Activated T-helper 1 cell treated with anti-CD3 and anti-CD28 coated beads, Interleukin-12 subunit alpha, Interleukin-12 subunit beta, Interleukin-2, Interleukin-4 antibody, amounts not matched to agents 30 ng/mL and 10 ng/mL and 1 ng/mL, durations not matched to agents 14 hours and 24 hours and 36 hours (primary cell): Measurements from ENCODE around the gene PRTN3. TPM values are rescaled to one million over a fixed set of nuclear protein-coding genes. Genes with fewer than 3 reads are reported as not detected.
A peak's percentile ranks its signal among the peaks of the same experiment; 100 is the strongest.
"Not testable (repeated sequence)": the region's sequence is repeated elsewhere in the genome, so short reads cannot be mapped to it uniquely, and the experiment has no call there.

Experiments used
- DNase-seq: peaks from one replicate; pipeline ENCODE4 v3.0.0; 2021; ENCODE audit warnings: low spot score
- H3K27ac Mint-ChIP-seq: one replicate; pipeline ENCODE4 v1.8.0; 2021; ENCODE audit warnings: mild to moderate bottlenecking, mixed read lengths
- H3K27me3 Mint-ChIP-seq: one replicate; pipeline ENCODE4 v1.8.0; 2022; ENCODE audit warnings: mild to moderate bottlenecking, moderate library complexity, mixed read lengths; ENCODE audit not compliant: insufficient read depth
- H3K36me3 Mint-ChIP-seq: one replicate; pipeline ENCODE4 v1.8.0; 2021; ENCODE audit warnings: low read depth, mixed read lengths
- H3K4me1 Mint-ChIP-seq: one replicate; pipeline ENCODE4 v1.8.0; 2021; ENCODE audit warnings: low read depth, mixed read lengths
- H3K4me3 Mint-ChIP-seq: one replicate; pipeline ENCODE4 v1.8.0; 2021; ENCODE audit warnings: mild to moderate bottlenecking, moderate library complexity, mixed read lengths
- H3K9me3 Mint-ChIP-seq: one replicate; pipeline ENCODE4 v1.8.0; 2021; ENCODE audit warnings: mixed read lengths
- intact Hi-C: fragments of 100-400 bp; cut with micrococcal nuclease; formaldehyde crosslinking; loops from one replicate; pipeline ENCODE4 v1.15.1; 2024
- total RNA-seq: library from RNA; stranded (reverse); gene quantifications from 2 replicates; pipeline ENCODE4 v1.2.3, GENCODE V29; 2022

PRTN3 gene
- total RNA-seq, 1 donor from 2014 or later: not detected

DNA sequence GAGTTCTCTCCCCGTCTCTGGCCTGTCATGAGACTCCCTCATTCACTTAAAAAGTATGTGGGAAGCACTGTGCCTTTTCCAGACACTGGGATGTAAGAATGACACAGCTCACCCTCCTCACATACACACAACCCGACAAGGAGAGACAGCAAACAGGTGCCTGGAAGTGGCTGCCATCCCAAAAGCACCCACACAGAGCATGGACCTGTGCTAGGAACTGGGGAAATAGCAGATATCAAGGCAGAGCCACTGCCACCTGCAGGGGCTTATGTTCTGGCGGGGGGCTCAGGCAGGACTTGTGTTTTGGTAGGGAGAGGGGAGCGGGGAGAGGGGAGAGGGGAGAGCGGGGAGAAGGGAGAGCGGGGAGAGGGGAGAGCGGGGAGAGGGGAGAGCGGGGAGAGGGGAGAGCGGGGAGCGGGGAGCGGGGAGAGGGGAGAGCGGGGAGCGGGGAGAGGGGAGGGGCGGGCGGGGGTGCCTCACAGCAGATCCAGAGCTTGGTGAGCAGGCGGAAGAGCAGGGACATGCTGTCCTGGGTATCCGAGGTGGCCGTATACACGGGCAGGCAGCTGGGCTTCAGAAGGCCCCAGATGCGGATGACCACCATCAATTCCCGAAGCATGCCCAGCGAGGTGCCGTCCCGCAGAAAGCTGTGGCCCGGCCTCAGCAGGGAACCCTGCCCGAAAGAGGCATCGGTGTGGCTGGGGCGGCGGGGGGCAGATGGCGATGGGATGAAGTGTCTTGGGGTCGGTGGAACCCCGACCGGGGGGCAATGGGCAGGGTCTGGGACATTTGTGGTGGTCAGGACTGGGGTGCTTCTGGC, 30.9 kb downstream of the PRTN3 start:
- no peak for DNase-seq
- intact Hi-C loops: loop anchor here (1.0 kb wide), 3 partner anchors 9 to 192 kb away; partner anchors contain the start of genes MED16 and RNU6-9
- peak overlapping the region; percentile 68 for H3K27ac Mint-ChIP-seq
- H3K4me1 Mint-ChIP-seq: no peaks in the 10 kb centered on the region
- no peaks in the 10 kb centered on the region for H3K9me3 Mint-ChIP-seq
- H3K27me3 Mint-ChIP-seq: no peaks in the 10 kb centered on the region
- H3K36me3 Mint-ChIP-seq: peaks cover 10% of the 10 kb centered on the region
- H3K4me3 Mint-ChIP-seq: peak overlapping the region; percentile 30

DNA sequence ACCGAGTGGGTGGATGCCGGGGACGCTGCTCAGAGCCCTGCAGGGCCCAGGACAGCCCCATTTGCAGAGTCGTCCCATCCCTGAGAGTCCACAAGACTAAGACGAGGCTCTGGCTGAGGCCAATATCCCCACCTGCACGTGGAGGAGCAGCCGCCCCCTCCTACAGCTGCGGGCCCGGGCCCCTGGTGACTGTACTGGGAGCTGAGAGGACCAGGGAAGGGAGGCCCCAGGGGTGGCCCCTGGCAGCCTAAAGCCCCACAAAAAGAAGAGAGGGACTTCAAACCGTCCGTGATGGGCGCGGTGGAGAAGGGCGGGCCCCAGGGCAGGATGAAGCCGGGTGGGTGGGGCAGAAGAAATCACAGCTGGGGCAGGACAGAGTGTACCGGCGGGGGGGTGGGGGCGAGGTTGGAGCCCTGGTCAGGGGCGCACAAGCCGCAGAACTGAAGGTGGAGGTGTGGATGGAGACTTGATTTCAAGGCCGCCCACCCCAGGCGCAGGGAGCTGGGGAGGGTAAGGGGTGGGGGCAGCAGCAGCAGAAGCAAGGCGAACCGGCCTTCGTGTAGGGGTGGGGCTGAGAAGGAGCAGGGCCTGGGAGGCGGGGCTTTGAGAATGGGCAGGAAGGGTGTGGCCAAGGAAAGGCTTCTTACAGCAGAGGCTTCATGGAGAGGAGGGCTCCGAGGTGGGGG, 31.6 kb downstream of the PRTN3 start:
- Mint-ChIP-seq H3K9me3 (no peaks in the 10 kb centered on the region), H3K4me3 (peak overlapping the region; percentile 69), H3K27ac (peak overlapping the region; percentile 68), H3K36me3 (peaks cover 9% of the 10 kb centered on the region), H3K27me3 (no peaks in the 10 kb centered on the region), H3K4me1 (no peaks in the 10 kb centered on the region)
- intact Hi-C loops: loop anchor here (1.0 kb wide), 3 partner anchors 10 to 191 kb away; partner anchors contain the start of genes MED16 and RNU6-9
- peak; percentile 84 for DNase-seq

DNA sequence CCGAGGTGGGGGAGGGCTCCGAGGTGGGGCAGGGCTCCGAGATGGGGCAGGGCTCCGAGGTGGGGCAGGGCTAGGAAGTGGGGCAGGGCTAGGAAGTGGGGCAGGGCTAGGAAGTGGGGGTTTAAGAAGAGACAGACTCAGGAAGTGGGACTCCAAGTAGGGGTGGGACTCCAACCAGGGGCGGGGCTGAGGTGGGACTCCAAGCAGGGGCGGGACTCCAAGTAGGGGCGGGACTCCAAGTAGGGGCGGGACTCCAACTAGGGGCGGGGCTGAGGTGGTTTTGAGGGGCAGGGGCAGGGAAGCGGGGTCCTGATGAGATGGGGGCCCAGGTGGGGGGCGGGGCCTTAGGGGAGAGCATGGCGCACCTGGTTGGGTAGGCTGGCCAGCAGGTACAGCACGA, 32.3 kb downstream of the PRTN3 start:
- Mint-ChIP-seq H3K36me3 (peaks cover 6% of the 10 kb centered on the region), H3K4me3 (no peak overlapping the region), H3K27ac (peak overlapping the region; percentile 36), H3K27me3 (no peaks in the 10 kb centered on the region), H3K9me3 (no peaks in the 10 kb centered on the region), H3K4me1 (no peaks in the 10 kb centered on the region)
- intact Hi-C loops: no loop called here
- peak; percentile 76 for DNase-seq

DNA sequence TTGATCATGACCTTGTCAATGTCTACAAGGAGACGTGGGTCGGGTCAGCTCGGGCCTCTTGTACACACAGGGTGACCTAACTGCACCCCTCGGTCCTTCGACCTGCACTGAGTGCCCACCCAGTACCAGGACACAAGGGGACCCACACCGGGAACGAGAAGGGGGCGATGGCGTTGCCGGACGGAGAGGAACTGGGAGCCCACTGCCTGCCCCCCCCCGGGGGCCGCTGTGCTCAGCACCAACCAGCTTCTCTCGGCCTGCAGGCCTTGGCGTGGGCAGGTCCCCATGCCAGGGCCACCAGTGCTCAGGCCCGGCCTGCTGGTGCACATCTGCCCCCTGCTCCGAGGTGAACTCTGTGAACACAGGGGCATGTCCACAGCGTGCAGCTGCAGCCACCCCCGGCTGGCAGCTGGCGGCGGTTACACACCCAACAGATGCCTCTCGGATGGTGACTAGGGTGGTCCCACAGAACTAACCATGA, 32.8 kb downstream of the PRTN3 start:
- Mint-ChIP-seq H3K27ac (no peak overlapping the region), H3K9me3 (no peaks in the 10 kb centered on the region), H3K4me3 (no peak overlapping the region), H3K4me1 (no peaks in the 10 kb centered on the region), H3K36me3 (peaks cover 6% of the 10 kb centered on the region), H3K27me3 (no peaks in the 10 kb centered on the region)
- no peak for DNase-seq
- intact Hi-C loops: no loop called here

DNA sequence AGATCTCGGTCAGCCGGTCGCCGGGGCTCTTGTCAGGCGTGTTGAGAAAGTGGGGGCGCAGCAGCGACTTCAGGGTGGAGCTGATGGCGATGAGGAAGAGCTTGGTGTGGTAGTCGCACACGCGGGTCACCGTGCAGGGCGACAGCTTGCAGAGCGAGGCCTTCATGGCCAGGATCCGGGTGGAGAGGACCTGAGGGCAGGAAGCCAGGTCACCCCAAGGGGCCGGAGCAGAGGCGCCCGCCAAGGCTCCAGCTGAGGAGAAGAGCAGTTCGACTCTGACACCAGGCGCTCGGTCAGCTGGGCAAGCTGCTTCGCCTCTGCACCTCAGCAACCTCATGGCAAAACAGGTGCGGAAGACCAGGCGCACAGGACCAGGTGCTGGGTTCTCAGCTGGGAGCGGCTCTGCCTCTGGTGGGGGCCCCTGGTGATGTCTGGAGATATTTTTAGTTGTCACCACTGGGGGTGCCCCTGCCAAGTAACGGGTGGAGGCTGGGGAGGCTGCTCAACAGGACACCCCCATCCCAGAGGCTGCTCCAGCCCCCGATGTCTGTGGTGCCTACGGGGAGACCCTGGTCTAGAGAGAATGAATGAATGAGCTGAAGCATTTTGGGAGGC, 34.6 kb downstream of the PRTN3 start:
- no peak overlapping the region for H3K27ac Mint-ChIP-seq
- DNase-seq: no peak
- intact Hi-C loops: no loop called here
- H3K36me3 Mint-ChIP-seq: peaks cover 7% of the 10 kb centered on the region
- H3K4me3 Mint-ChIP-seq: no peak overlapping the region
- no peaks in the 10 kb centered on the region for H3K27me3 Mint-ChIP-seq
- H3K9me3 Mint-ChIP-seq: no peaks in the 10 kb centered on the region
- no peaks in the 10 kb centered on the region for H3K4me1 Mint-ChIP-seq

DNA sequence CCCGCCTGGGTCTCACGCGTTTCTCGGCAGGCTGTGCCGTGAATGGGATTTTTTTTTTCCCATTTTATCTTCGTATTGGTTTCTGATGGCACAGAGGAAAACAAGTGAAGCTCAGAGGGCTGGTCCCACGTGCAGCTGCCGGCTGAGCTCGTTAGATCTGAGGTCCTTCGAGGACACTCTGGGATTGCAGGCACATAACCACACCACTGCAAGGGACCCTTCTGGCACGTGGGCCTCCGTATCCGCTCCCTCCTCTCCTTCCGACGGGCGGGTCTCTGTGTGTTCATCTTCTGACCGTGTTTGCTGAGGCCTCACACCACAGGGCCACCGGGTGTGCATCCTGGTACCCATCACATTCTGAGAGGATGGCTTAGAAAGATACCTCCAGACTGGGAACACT, 35.3 kb downstream of the PRTN3 start:
- DNase-seq: no peak
- H3K27ac Mint-ChIP-seq: no peak overlapping the region
- H3K36me3 Mint-ChIP-seq: peaks cover 7% of the 10 kb centered on the region
- H3K27me3 Mint-ChIP-seq: no peaks in the 10 kb centered on the region
- H3K4me1 Mint-ChIP-seq: no peaks in the 10 kb centered on the region
- H3K9me3 Mint-ChIP-seq: no peaks in the 10 kb centered on the region
- intact Hi-C loops: no loop called here
- H3K4me3 Mint-ChIP-seq: no peak overlapping the region

DNA sequence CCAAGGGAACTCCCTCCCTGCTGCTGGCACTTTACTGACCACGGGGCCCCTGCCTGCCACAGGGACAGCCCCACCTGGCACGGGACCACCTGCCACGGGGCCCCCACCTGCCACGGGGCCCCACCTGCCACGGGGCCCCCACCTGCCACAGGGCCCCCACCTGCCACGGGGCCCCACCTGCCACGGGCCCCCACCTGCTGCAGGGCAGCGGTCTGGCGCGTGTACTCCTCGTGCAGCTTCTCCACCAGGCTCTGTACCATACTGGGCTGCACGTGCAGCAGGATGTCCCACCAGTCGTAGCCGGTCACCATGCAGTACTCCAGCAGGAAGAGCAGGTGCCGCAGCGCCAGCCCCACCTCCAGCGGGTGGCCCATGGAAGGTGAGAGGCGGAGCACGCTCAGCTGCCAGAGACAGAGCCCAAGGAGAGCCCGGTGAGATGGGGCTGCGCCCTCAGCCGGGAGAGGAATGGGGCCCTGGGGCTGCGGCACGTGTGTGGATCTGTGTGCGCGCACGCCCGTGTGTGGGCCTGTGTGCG, 36.0 kb downstream of the PRTN3 start:
- Mint-ChIP-seq H3K4me1 (no peaks in the 10 kb centered on the region), H3K36me3 (peaks cover 9% of the 10 kb centered on the region), H3K27me3 (no peaks in the 10 kb centered on the region), H3K9me3 (no peaks in the 10 kb centered on the region), H3K4me3 (no peak overlapping the region), H3K27ac (no peak overlapping the region)
- intact Hi-C loops: no loop called here
- no peak for DNase-seq

DNA sequence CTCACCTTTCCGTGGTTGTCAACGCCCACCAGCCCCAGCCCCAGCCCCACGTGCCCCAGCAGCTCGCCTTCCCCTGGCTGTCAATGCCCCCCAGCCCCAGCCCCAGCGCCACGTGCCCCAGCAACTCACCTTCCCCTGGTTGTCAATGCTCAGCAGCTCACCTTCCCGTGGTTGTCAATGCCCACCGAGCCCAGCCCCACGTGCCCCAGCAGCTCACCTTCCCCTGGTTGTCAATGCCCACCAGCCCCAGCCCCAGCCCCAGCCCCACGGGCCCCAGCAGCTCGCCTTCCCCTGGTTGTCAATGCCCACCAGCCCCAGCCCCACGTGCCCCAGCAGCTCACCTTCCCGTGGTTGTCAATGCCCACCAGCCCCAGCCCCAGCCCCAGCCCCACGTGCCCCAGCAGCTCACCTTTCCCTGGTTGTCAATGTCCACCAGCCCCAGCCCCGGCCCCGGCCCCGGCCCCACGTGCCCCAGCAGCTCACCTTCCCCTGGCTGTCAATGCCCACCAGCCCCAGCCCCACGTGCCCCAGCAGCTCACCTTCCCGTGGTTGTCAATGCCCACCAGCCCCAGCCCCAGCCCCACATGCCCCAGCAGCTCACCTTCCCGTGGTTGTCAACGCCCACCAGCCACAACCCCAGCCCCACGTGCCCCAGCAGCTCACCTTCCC, 37.3 kb downstream of the PRTN3 start:
- H3K4me1 Mint-ChIP-seq, DNase-seq, H3K27me3 Mint-ChIP-seq, H3K27ac Mint-ChIP-seq, H3K9me3 Mint-ChIP-seq, H3K4me3 Mint-ChIP-seq, intact Hi-C loops: not testable (repeated sequence)
- peaks cover 12% of the 10 kb centered on the region for H3K36me3 Mint-ChIP-seq

DNA sequence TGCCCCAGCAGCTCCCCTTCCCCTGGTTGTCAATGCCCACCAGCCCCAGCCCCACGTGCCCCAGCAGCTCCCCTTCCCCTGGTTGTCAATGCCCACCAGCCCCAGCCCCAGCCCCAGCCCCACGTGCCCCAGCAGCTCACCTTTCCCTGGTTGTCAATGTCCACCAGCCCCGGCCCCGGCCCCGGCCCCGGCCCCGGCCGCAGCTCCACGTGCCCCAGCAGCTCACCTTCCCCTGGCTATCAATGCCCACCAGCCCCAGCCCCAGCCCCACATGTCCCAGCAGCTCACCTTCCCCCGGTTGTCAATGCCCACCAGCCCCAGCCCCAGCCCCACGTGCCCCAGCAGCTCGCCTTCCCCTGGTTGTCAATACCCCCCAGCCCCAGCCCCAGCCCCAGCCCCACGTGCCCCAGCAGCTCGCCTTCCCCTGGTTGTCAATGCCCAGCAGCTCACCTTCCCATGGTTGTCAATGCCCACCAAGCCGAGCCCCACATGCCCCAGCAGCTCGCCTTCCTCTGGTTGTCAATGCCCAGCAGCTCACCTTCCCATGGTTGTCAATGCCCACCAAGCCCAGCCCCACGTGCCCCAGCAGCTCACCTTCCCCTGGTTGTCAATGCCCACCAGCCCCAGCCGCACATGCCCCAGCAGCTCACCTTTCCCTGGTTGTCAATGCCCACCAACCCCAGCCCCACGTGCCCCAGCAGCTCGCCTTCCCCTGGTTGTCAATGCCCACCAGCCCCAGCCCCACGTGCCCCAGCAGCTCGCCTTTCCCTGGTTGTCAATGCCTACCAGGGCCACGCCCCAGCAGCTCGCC, 38.2 kb downstream of the PRTN3 start:
- DNase-seq, H3K4me3 Mint-ChIP-seq, H3K27me3 Mint-ChIP-seq, H3K4me1 Mint-ChIP-seq, H3K9me3 Mint-ChIP-seq, intact Hi-C loops: not testable (repeated sequence)
- Mint-ChIP-seq H3K36me3 (peaks cover 12% of the 10 kb centered on the region), H3K27ac (peak overlapping the region; percentile 48)

DNA sequence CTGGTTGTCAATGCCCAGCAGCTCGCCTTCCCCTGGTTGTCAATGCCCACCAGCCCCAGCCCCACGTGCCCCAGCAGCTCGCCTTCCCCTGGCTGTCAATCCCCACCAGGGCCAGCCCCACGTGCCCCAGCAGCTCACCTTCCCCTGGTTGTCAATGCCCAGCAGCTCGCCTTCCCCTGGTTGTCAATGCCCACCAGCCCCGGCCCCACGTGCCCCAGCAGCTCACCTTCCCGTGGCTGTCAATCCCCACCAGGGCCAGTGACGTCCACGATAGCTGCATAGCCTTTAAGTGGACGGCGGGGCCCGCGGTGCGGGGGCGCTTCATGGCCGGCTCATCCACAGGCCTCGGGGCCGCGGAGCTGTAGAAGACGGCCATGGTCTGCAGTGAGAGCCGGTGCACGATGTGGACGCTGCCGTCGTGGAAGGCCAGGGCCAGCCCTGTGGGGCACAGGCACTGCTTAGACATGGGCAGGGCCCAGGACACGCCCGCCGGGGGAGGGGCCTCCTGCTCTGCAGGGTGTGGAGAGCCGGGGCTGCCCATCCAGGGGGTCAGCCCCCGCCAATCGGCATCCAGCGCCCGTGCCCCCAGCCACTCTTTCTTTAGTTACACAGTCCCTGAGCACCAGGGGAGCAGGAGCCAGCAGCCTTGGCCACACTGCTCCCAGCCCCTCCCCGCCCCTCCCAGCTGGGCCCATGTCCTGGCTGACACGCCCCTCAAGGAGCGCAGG, 39.1 kb downstream of the PRTN3 start:
- no peak overlapping the region for H3K4me3 Mint-ChIP-seq
- H3K27ac Mint-ChIP-seq: no peak overlapping the region
- no peaks in the 10 kb centered on the region for H3K27me3 Mint-ChIP-seq
- intact Hi-C loops: no loop called here
- H3K36me3 Mint-ChIP-seq: peaks cover 12% of the 10 kb centered on the region
- no peaks in the 10 kb centered on the region for H3K4me1 Mint-ChIP-seq
- DNase-seq: no peak
- no peaks in the 10 kb centered on the region for H3K9me3 Mint-ChIP-seq

DNA sequence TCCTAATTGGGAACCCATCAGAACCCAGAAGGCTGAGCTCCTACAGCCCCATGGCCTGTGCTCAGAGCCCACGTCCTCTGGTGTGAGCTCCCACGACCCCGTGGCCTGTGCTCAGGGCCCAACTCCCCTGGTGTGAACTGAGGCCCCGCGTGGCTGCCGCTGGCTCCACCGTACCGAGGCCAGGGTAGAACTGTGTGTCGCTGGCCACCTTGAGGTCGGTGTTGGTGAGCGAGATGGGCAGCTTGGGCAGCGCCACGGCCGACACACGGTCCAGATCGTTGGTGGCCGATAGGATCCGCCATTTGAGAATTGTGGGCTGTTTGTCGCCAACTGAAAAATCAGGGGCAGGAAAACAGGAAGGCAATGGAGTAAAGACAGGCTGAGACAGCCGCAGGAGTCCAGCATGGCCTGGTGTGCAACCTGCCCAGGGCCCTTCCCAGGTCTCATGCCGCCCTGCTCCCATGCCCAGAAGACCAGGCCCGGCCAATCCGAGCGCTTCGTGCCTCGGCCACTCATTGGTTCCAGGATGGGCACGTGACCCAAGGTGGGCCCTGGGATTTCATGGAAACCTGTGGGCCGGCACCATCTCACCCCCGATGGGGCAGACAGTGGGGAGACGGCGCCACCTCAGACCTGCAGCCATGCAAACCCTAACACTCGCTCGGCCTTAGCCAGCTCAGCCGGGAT, 40.7 kb downstream of the PRTN3 start:
- Mint-ChIP-seq H3K27ac (no peak overlapping the region), H3K4me1 (no peaks in the 10 kb centered on the region), H3K9me3 (no peaks in the 10 kb centered on the region), H3K27me3 (no peaks in the 10 kb centered on the region), H3K36me3 (peaks cover 14% of the 10 kb centered on the region), H3K4me3 (no peak overlapping the region)
- intact Hi-C loops: no loop called here
- no peak for DNase-seq
